B cell (primary cell): ENCODE results near the gene ZNF185.

Experiments
- EZH2 ChIP-seq: IDR thresholded peaks from 2 replicates; pipeline ENCODE4 v1.6.1; 2012; ENCODE audit warnings: borderline replicate concordance, low read depth, mild to moderate bottlenecking, moderate library complexity, low read length; ENCODE audit not compliant: insufficient read depth, poor library complexity, severe bottlenecking
- TF ChIP-seq, protein P1 (sequence below): fragments of 200-600 bp; IDR thresholded peaks from one replicate; pipeline ENCODE4 v1.8.0; 2022; ENCODE audit warnings: antibody characterized with exemption, mild to moderate bottlenecking

- TF ChIP-seq, protein P1, sequence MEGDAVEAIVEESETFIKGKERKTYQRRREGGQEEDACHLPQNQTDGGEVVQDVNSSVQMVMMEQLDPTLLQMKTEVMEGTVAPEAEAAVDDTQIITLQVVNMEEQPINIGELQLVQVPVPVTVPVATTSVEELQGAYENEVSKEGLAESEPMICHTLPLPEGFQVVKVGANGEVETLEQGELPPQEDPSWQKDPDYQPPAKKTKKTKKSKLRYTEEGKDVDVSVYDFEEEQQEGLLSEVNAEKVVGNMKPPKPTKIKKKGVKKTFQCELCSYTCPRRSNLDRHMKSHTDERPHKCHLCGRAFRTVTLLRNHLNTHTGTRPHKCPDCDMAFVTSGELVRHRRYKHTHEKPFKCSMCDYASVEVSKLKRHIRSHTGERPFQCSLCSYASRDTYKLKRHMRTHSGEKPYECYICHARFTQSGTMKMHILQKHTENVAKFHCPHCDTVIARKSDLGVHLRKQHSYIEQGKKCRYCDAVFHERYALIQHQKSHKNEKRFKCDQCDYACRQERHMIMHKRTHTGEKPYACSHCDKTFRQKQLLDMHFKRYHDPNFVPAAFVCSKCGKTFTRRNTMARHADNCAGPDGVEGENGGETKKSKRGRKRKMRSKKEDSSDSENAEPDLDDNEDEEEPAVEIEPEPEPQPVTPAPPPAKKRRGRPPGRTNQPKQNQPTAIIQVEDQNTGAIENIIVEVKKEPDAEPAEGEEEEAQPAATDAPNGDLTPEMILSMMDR: no peak
- no peak for TF ChIP-seq EZH2
These were observed 31.5 kb upstream of the ZNF185 start for GRCh38 chrX:152866386-152866785.
